Endothelial cell of umbilical vein (primary cell): ENCODE measurements around the gene PARP16. TPM values are rescaled to one million over a fixed set of nuclear protein-coding genes. Genes with fewer than 3 reads are reported as not detected.

Experiments used
- BruUV-seq: library from RNA; stranded (reverse); fragments of 400-500 nt; replicated peaks from 2 replicates; lab custom pipeline; 2021; lab: Mats Ljungman, UMichigan
- CTCF ChIA-PET: fragments of 300-600, 350-600 bp; sonication (Branson Sonifier 250); formaldehyde crosslinking; loops from one replicate; lab custom pipeline; 2021; ENCODE audit warnings: antibody characterized with exemption, inconsistent platforms; lab: Charles Lee
- POLR2A ChIA-PET: fragments of 300-600, 350-600 bp; sonication (Branson Sonifier 250); formaldehyde crosslinking; loops from one replicate; lab custom pipeline; 2021; ENCODE audit warnings: antibody characterized with exemption, inconsistent platforms; lab: Charles Lee
- DNase-seq: peaks from one replicate; pipeline ENCODE4 v3.0.0-alpha.2; 2011; ENCODE audit warnings: low read depth, low spot score
- FAIRE-seq: peaks from 2 replicates; lab custom pipeline; 2011; peaks lifted over from hg19 to GRCh38; lab: Jason Lieb, UNC
- H2AFZ ChIP-seq: 2 replicates; pipeline ENCODE4 v1.6.0; 2012; ENCODE audit warnings: low read depth, low read length, control low read depth, inconsistent platforms
- H3K27ac ChIP-seq: 2 replicates; pipeline ENCODE4 v1.5.1; 2011; ENCODE audit warnings: low read depth, mild to moderate bottlenecking, control low read depth, low read length, moderate library complexity; ENCODE audit not compliant: insufficient read depth
- H3K27me3 ChIP-seq, 2 experiments: 2 replicates each; pipeline versions ENCODE4 v1.6.0 to v1.6.1; 2011; ENCODE audit warnings: low read length in 2 of 2, mixed read lengths in 1 of 2; ENCODE audit not compliant: control insufficient read depth in 2 of 2, insufficient read depth in 2 of 2
- H3K36me3 ChIP-seq, 2 experiments: 2 replicates in 1 of 2; 3 replicates in 1 of 2; pipeline ENCODE4 v1.5.1; 2011; ENCODE audit warnings: low read length in 2 of 2, mild to moderate bottlenecking in 1 of 2, moderate library complexity in 1 of 2; ENCODE audit not compliant: control insufficient read depth in 2 of 2, insufficient read depth in 2 of 2; ENCODE audit errors: extremely low read depth in 1 of 2
- H3K4me1 ChIP-seq: 3 replicates; pipeline ENCODE4 v1.5.1; 2011; ENCODE audit warnings: mild to moderate bottlenecking, low read length; ENCODE audit not compliant: control insufficient read depth, insufficient read depth; ENCODE audit errors: extremely low read depth
- H3K4me2 ChIP-seq: 2 replicates; pipeline ENCODE4 v1.6.1; 2011; ENCODE audit warnings: low read length, control low read depth, mixed read lengths; ENCODE audit not compliant: insufficient read depth
- H3K4me3 ChIP-seq, 3 experiments: fragments of 200-600 bp in 1 of 3; sonication (generic), shearing (Covaris generic) in 1 of 3; replicated peaks in 1 of 3; 2 replicates each; pipeline ENCODE4 v1.5.1; 2011 to 2016; ENCODE audit warnings: control low read depth in 3 of 3, low read length in 3 of 3, mild to moderate bottlenecking in 2 of 3, inconsistent platforms in 1 of 3, low read depth in 1 of 3, moderate library complexity in 1 of 3; ENCODE audit not compliant: insufficient read depth in 1 of 3
- H3K79me2 ChIP-seq: 2 replicates; pipeline ENCODE4 v1.6.0; 2012; ENCODE audit warnings: low read length, inconsistent platforms; ENCODE audit not compliant: control insufficient read depth, insufficient read depth
- H3K9ac ChIP-seq: replicated peaks from 2 replicates; pipeline ENCODE3; 2011; ENCODE audit warnings: low read length, control low read depth; ENCODE audit not compliant: insufficient read depth; ENCODE audit errors: extremely low read depth
- H3K9me1 ChIP-seq: replicated peaks from 3 replicates; pipeline ENCODE4 v1.6.0; 2011; ENCODE audit warnings: mild to moderate bottlenecking, low read length; ENCODE audit not compliant: control insufficient read depth, insufficient read depth; ENCODE audit errors: extremely low read depth
- H3K9me3 ChIP-seq: replicated peaks from 2 replicates; pipeline ENCODE4 v1.5.1; 2012; ENCODE audit warnings: low read length, inconsistent platforms; ENCODE audit not compliant: control insufficient read depth, insufficient read depth
- H4K20me1 ChIP-seq: replicated peaks from 2 replicates; pipeline ENCODE3; 2011; ENCODE audit warnings: mild to moderate bottlenecking, low read length; ENCODE audit not compliant: control insufficient read depth, insufficient read depth; ENCODE audit errors: extremely low read depth
- CTCF ChIP-seq, 2 donors: IDR thresholded peaks; 1 replicate in 1 of 2; 2 replicates in 1 of 2; pipeline ENCODE4 v1.5.1; 2011; ENCODE audit warnings: low read length in 2 of 2, mild to moderate bottlenecking in 2 of 2, moderate library complexity in 2 of 2, control low read depth in 1 of 2, inconsistent platforms in 1 of 2, low read depth in 1 of 2; ENCODE audit not compliant: insufficient read depth in 1 of 2; ENCODE audit errors: extremely low read depth in 1 of 2
- EZH2 ChIP-seq: IDR thresholded peaks from 2 replicates; pipeline ENCODE4 v1.6.1; 2012; ENCODE audit warnings: borderline replicate concordance, low read depth, mild to moderate bottlenecking, moderate library complexity, low read length, inconsistent platforms; ENCODE audit not compliant: severe bottlenecking
- FOS ChIP-seq: IDR thresholded peaks from 2 replicates; pipeline ENCODE4 v1.6.1; 2011; ENCODE audit warnings: mild to moderate bottlenecking, low read length, moderate library complexity, borderline replicate concordance; ENCODE audit not compliant: insufficient read depth
- GATA2 ChIP-seq: IDR thresholded peaks from 2 replicates; pipeline ENCODE4 v1.7.0; 2011; ENCODE audit warnings: low read depth, mild to moderate bottlenecking, moderate library complexity, mixed read lengths, low read length; ENCODE audit not compliant: insufficient read length, insufficient read depth
- JUN ChIP-seq: IDR thresholded peaks from 2 replicates; pipeline ENCODE4 v1.6.1; 2011; ENCODE audit warnings: borderline replicate concordance, low read depth; ENCODE audit not compliant: insufficient read length, insufficient read depth
- MAX ChIP-seq: IDR thresholded peaks from 2 replicates; pipeline ENCODE4 v1.6.1; 2011; ENCODE audit not compliant: insufficient read depth, insufficient read length
- MYC ChIP-seq: IDR thresholded peaks from one replicate; pipeline ENCODE4 v1.6.1; 2011; ENCODE audit warnings: mild to moderate bottlenecking, low read depth, low read length
- POLR2A ChIP-seq: IDR thresholded peaks from 2 replicates; pipeline ENCODE4 v1.6.1; 2012; ENCODE audit warnings: low read depth, mild to moderate bottlenecking, control low read depth, low read length
- POLR2AphosphoS5 ChIP-seq: IDR thresholded peaks from 2 replicates; pipeline ENCODE4 v1.6.1; 2012; ENCODE audit warnings: low read depth, mild to moderate bottlenecking, control low read depth, low read length, moderate library complexity; ENCODE audit not compliant: insufficient read depth
- dilution Hi-C: fragments of 300-500 bp; cut with MboI; formaldehyde crosslinking; loops from one replicate; pipeline ENCODE4 v1.15.0; 2019; ENCODE audit warnings: low sequenced_read_pairs; ENCODE audit not compliant: extremely low pct_ligation_motif_present
- intact Hi-C: fragments of 100-400 bp; cut with micrococcal nuclease; formaldehyde crosslinking; loops from one replicate; pipeline ENCODE4 v1.10.0; 2022
- polyA plus RNA-seq, 4 experiments: library from polyadenylated mRNA; depleted of rRNA in 3 of 4; stranded (reverse) in 3 of 4; unstranded in 1 of 4; fragments of >200 nt; gene quantifications; 2 replicates each; pipeline versions ENCODE4 v1.2.1 to v1.2.3, GENCODE V29; 2011 to 2012; ENCODE audit warnings: missing spikeins in 1 of 4
- total RNA-seq: library from RNA; stranded (reverse); gene quantifications from 2 replicates; pipeline ENCODE4 v1.2.3, GENCODE V29; 2021

PARP16 gene
- total and polyA plus RNA-seq, 2 donors (not counting 3 experiments of a cell fraction or from before 2014, with no cell fraction given): 3.9 to 6.3 TPM

GRCh38 chr15:65246939-65247338 lies 39.7 kb downstream of the PARP16 start:
- TF ChIP-seq POLR2AphosphoS5 (no peak), EZH2 (no peak), CTCF (IDR thresholded peaks at IDR 0.05; ENCODE audit: extremely low read depth in 1 of 2, insufficient read depth in 1 of 2, low read depth in 1 of 2, low read length in 2 of 2) (no peak), POLR2A (no peak), FOS (no peak), MAX (no peak), GATA2 (no peak), MYC (no peak), JUN (no peak)
- FAIRE-seq: no peak
- dilution Hi-C loops: no loop called here

More at GRCh38 chr15:65246939-65247338, 39.7 kb downstream of the PARP16 start:
- no peak overlapping the region for H2AFZ ChIP-seq
- H3K27me3 ChIP-seq: no peaks in the 10 kb centered on the region
- H3K9me1 ChIP-seq: no peaks in the 10 kb centered on the region
- no peaks in the 10 kb centered on the region for H3K4me1 ChIP-seq
- intact Hi-C loops: no loop called here
- H3K4me2 ChIP-seq: no peak overlapping the region
- H4K20me1 ChIP-seq: no peaks in the 10 kb centered on the region
- CTCF ChIA-PET: interaction anchor here (1.0 kb wide), 1 partner anchor 31 kb away, joined by 3 read pairs; no protein-coding TSS in a partner anchor
- H3K36me3 ChIP-seq: no peaks in the 10 kb centered on the region
- no peak overlapping the region for H3K4me3 ChIP-seq
- no TSS peak for BruUV-seq
- POLR2A ChIA-PET: no interaction called here
- H3K9me3 ChIP-seq: no peaks in the 10 kb centered on the region
- no peak overlapping the region for H3K27ac ChIP-seq
- no peaks in the 10 kb centered on the region for H3K79me2 ChIP-seq
- no peak overlapping the region for H3K9ac ChIP-seq
- DNase-seq: no peak
